HG03457 (cell line): ENCODE data around the gene ASXL1.
A peak's percentile ranks its signal among the peaks of the same experiment; 100 is the strongest.

Experiments used
- ATAC-seq: cut with Tn5 transposase; IDR thresholded peaks from one replicate; pipeline ENCODE4 v1.9.1; 2021; ENCODE audit warnings: moderate number of reproducible peaks; ENCODE audit not compliant: unreplicated experiment

The ASXL1 gene

GRCh38 chr20:32476684-32477593, 118.8 kb downstream of the ASXL1 start:
- ATAC-seq = no peak

GRCh38 chr20:32477594-32478512, 119.7 kb downstream of the ASXL1 start:
- no peak for ATAC-seq

GRCh38 chr20:32478576-32478975, 120.4 kb downstream of the ASXL1 start:
- ATAC-seq = no peak

GRCh38 chr20:32479012-32479411, 120.9 kb downstream of the ASXL1 start:
- no peak for ATAC-seq

GRCh38 chr20:32479697-32480171, 121.6 kb downstream of the ASXL1 start:
- no peak for ATAC-seq

- no peak for ATAC-seq
Measured at GRCh38 chr20:32480371-32481241, 122.5 kb downstream of the ASXL1 start.

- no peak for ATAC-seq
Measured at GRCh38 chr20:32481311-32482142, 123.4 kb downstream of the ASXL1 start.

GRCh38 chr20:32482143-32482441, 124.0 kb downstream of the ASXL1 start:
- ATAC-seq = no peak

GRCh38 chr20:32482442-32483261, 124.5 kb downstream of the ASXL1 start:
- no peak for ATAC-seq

- no peak for ATAC-seq
Measured at GRCh38 chr20:32483351-32484224, 125.5 kb downstream of the ASXL1 start.

- no peak for ATAC-seq
Measured at GRCh38 chr20:32484225-32484957, 126.3 kb downstream of the ASXL1 start.

GRCh38 chr20:32484958-32485769, 127.0 kb downstream of the ASXL1 start:
- ATAC-seq = peak; percentile 54

GRCh38 chr20:32485770-32486478, 127.8 kb downstream of the ASXL1 start:
- no peak for ATAC-seq

GRCh38 chr20:32487381-32487780, 129.2 kb downstream of the ASXL1 start:
- ATAC-seq = no peak

GRCh38 chr20:32488066-32488838, 130.1 kb downstream of the ASXL1 start:
- no peak for ATAC-seq
